Measurements from ENCODE around the gene PARS2.

Gene PARS2
- total RNA-seq = 0.22 to 8.8 (median 4.7) reads per million in 17 experiments

- peak; percentile 99 to 100 (median 100) for DNase-seq
Observed at GRCh38 chr1:54764133-54764921, at the start of gene PARS2. Gene PARS2 (minus strand): TSS chr1:54764523. CDS start chr1:54759161, 5,362 bp downstream.

- no peak for DNase-seq
Observed at GRCh38 chr1:54814126-54814498, 49.8 kb upstream of the PARS2 start.

DNA sequence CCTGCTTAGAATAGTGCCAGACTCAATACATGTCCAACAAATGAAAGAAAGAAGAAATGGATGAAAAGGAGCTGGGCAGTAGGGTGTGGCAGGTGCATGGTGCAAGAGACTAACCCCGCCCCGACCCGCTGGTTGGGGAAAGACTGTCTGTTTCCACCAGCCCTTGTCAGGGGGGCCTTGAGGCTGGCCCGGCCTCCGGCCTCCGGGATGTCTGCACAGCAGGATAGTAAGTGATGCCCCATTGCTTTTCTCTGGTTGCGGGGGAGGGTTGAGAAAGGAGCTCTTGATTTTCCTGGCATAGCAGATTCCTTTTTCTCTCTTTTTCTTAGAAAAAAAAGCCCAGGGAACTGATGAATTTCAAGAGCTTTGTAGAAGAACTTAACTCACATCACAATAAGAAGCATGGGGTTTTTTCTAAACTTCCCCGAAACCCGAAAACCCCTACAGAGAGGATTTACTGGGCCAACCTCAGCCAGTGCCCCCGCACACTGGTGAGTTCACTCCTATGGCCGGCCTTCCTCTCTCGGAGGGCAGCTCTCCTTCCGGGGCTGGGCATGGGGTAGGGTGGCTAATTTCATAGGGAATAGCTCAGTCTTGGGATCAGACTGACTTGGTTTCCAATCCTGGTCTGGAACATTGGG, 49.3 kb upstream of the PARS2 start:
- DNase-seq = no peak

DNA sequence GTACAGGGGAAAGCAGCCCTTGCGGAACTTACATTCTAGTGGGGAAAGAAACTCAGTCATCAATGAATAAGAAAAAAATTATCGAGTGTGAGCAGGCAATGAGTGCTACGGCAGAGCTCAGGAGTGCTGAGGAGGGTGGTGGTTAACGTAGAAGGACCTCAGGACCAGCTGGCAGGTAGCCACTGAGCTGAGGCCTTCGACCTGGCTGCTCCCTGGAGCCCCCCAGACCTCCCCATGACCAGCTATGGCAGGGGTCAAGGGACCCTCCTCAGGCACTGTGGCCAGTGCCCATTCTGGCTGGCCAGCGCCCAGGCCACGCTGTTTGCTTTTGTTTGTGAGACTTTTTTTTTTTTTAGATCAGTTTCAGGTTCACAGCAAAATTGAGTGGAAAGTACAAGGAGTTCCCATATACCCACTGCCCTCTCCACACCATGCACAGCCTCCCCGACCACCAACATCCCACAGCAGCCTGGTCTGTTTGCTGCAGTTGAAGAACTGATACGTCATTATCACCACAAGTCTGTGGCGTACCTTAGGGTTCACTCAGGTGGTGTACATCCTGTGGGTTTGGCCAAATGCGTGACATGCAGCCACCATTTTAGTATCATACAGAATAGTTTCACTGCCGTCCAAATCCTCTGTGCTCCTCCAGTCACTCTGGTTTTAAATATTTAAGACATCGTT, 48.6 kb upstream of the PARS2 start:
- DNase-seq = no peak

GRCh38 chr1:54811739-54812655, 47.7 kb upstream of the PARS2 start:
- DNase-seq = no peak

DNA sequence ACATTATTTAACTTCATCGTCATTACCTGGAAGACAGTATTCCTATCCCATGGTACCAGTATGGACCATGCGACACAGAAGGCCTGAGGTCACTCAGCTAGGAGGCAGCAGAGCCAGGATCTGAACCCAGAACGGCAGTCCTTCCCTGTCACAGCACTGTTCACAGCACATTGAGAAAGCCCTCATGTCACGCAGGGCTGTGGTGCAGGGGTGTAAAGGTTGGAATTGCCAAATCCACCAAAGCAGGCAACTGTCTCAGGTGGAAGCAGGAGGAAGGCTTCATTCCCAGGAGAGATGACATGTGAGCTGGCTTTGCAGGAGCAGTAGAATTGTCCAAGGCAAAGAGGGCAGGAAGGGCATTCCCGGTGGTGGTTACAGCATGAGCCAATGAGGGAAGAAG, 46.7 kb upstream of the PARS2 start:
- no peak for DNase-seq

DNA sequence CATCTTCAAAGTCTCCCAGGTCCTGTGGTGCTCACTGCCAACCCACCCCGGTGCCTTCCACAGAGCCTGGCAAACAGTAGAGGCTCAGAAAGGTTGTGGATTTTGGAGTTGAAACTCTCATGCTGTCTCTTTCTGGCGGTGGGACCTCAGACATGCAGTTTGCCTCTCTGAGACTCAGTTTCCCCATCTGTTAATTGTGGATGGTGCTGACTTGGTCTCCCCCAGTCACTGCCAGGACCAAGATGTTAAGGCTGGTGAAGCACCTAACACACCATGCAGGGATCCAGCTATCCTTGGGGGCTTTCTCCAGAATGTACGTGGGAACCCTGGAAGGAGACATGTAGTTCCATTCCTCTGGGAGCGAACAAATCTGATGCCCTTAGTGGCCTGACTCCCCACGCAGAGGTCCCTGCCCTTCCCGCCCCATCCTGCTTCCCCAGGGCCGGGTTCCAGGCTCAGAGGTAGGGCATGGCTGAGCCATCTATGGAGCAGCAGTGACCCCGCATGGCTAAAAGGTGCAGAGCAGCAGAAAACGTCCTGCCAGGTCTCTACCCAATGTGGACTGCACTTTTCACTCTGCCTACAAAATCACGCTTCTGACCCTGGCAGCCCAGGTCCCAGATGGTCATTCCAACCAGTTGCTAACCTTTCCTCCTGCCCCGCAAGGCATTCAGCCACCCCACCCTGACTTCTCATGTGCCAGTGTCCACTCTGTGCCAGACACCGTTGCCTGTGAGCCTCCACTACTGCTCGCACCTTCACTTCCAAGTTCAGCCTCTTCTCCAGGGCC, 46.0 kb upstream of the PARS2 start:
- peak; percentile 61 to 80 (median 78) for DNase-seq

GRCh38 chr1:54809496-54810074, 45.3 kb upstream of the PARS2 start:
- no peak for DNase-seq

- DNase-seq = no peak
Observed at GRCh38 chr1:54808443-54809207, 44.3 kb upstream of the PARS2 start.

GRCh38 chr1:54807756-54808155, 43.4 kb upstream of the PARS2 start:
- DNase-seq = no peak

DNA sequence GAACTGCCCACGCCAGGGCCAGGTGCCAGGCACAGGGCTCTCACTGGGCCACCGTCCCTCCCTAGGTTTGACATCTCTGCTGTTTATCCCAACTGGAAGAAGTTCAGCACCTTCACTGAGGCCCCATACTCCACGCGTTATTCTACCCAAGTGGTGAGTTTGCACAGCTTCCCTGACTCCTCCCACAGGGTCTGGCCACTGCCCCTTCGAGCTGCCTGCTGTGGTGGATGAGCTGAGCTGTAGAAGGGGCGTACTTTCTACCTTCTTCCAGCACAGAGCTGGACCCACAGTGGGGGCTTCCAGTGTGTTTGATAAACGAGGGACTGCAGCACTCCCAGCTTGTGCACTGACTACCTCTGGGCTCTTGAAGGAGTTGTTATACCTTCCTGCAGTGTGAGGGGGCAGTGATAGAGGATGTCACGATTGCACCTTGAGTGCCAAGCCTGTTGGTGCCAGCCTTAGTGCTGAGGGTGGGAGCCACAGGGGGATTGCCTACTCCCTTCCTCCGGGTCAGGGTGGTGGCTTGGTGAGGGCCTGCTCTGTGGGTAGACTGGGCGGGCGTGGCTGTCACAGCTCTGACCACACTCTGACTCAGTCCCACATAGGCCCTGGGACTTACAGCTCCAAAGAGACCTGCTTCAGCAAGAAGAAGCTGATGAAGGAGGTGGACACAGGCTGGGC, 42.7 kb upstream of the PARS2 start:
- peak; percentile 24 to 51 (median 50) for DNase-seq

DNA sequence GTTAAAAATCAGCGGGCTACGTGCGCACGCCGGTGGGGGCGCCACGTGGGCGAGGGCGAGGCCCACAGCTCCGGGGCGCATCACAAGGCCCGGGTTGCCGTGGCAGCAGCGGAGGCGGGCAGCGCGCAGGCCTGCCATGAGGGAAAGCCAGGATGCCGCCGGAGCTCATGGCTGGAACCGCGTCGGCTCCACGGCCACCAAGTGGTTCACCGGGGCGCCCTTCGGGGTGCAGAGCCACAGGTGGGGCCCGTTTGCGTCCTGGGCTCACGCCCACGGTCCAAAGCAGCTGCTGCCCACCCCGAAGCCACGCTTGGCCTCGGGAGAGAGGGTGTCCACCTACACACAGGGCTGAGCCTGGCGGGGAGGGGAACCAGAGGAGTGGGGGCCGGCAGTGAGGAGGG, 41.7 kb upstream of the PARS2 start:
- no peak for DNase-seq

- no peak for DNase-seq
Observed at GRCh38 chr1:54805466-54805865, 41.1 kb upstream of the PARS2 start.

DNA sequence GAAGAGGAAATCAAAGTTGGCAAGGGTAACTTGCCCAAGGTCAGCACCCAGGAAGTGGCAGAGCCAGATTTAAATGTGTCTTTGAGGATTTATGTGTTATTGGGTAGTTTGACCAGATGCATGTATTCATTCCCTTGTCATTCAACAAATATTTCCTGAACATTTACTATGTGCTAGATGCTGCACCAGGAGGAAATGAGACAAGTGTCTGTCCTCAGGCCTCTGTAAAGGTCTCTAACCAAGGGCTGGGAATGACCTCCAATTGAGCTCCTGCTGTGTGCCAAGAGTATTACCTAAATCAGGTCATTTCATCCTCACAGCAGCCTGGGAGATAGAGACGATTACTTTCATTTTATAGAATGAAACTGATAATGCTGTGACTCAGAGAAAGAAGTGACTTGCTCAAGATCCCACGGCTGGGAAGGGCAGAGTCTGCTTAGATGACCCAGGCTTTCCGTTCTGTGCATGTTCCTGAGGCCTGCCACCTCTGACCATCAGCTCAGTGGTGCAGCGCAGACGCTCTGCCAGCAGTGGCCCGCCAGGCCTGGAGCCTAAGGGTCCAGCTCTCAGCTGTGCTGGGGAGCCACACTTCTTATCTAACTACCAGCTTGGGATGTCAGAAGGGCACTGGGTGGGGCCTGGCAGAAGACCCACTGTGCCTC, 40.3 kb upstream of the PARS2 start:
- DNase-seq = peak in 1 of 4 experiments; percentile 22

- no peak for DNase-seq
Observed at GRCh38 chr1:54803761-54804470, 39.6 kb upstream of the PARS2 start.

DNA sequence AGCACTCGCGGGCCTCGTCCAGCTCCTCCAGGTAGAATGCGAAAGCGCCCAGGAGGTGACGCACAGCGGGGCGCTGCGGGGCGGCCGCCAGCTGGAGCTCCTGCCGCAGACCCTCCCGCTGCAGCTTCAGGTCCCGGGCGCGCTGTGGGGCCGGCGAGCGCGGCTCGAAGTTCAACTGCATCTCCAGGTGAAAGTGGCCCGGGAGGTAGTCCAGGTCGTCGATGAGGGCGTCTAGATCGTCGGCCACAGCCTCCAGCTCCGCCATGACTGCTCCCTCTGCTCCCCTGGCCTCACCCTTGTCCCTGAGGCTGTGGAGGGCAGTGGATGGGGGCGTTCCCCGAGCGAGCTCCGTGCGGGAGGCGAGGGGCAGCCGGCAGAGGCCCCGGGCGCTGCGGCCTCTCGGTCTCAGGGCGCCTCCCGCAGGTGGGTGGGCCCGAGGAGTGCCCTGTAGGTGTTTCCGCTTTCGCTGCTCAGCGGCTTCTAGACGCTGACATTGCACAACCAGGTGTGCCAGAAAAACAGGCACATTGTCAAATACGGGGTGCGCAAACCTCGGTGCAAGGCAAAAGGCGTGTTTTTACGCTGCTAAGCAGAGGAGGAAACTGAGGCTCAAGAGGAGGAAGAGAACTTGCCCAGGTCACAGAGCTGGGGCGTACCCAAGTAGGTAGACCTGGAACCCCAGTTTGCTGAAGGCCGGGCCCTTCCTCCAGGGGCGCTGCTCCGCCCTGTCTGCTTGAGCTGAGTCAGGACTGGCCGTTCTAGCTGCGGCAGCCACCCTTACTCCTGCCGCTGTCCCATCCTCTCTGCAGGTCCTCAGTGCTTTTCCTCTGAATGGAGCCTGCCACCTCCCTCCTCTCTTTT, 36.8 kb upstream of the PARS2 start, which contains the start of gene TTC22:
Gene TTC22, minus strand, starts transcription at position 425 of the 861 bp plus-strand sequence. Its CDS starts 160 bp downstream, at position 265.
- peak in 3 of 4 experiments; percentile 30 to 65 (median 43) for DNase-seq
